ENCODE data around the gene PRSS22.

DNA sequence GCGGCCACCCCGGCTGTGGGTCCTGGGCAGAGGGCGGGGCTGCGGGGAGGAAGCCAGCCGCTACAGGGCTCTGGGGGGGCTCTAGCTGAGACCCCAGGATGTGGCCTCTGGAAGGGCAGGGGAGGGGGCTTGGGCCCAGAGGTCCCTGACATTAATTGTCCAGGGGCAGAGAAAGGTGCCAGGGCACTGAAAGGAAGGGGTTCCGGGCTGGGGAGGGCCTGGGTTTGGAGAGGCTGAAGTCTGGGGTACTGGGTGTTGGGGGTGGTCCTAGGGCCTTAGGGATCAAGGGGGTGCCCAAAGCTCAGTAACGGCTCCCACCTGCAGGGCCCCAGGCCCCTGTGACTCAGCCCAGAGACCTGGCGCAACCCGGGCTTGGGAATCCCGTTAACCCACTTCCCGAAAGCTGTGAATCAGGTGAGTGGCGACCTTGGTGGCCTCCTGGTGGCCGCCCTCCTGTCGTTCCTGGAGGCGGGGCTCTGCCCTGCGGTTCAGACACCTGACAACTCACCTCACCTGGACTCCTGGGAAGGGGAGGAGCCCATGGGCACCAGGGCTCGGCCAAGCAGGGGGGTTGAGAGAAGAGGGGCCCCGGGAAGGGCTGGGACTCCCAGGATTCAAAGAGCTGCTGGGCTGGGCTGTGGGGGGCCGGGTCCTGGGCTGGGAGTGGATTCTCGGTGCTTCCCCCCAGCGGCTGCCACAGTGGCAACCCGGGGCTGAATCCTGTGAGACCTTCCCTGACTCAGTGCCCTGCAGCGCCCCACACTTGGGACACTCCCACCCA is 465 bp upstream of the PRSS22 start:
- peak in 1 of 3 donors; percentile 54 for TF ChIP-seq POLR2AphosphoS5 (IDR thresholded peaks at IDR 0.05)
- TF ChIP-seq, protein P1, sequence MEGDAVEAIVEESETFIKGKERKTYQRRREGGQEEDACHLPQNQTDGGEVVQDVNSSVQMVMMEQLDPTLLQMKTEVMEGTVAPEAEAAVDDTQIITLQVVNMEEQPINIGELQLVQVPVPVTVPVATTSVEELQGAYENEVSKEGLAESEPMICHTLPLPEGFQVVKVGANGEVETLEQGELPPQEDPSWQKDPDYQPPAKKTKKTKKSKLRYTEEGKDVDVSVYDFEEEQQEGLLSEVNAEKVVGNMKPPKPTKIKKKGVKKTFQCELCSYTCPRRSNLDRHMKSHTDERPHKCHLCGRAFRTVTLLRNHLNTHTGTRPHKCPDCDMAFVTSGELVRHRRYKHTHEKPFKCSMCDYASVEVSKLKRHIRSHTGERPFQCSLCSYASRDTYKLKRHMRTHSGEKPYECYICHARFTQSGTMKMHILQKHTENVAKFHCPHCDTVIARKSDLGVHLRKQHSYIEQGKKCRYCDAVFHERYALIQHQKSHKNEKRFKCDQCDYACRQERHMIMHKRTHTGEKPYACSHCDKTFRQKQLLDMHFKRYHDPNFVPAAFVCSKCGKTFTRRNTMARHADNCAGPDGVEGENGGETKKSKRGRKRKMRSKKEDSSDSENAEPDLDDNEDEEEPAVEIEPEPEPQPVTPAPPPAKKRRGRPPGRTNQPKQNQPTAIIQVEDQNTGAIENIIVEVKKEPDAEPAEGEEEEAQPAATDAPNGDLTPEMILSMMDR (IDR thresholded peaks at IDR 0.05), result peak in 2 of 3 donors; percentile 22 to 63
- TF ChIP-seq POLR2A (IDR thresholded peaks at IDR 0.05), result no peak

Measured in breast epithelium (tissue), 3 donors.